ENCODE measurements around the gene ZEB2.

ZEB2 gene

DNA sequence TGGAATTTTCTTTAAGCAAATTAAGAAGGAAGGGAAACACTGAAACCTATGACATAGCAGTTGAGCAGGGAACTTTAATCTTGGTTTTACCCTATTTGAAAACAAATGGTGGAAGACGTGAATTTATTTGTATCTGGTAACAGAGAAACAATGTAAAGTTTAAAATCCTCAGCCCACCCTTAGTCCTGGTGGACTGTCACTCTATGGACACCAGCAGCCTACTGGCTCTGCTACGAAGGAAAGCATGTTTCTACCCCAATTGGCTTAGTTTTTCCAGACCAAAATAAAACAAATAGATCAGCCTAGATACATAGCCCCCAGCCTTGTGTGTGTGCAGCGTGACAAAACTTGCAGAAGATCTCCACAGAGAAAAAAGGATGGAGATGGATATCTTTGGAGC lies 7.4 kb downstream of the ZEB2 start:
- DNase-seq, result no peak

GRCh38 chr2:144511937-144512336 lies 8.0 kb downstream of the ZEB2 start:
- no peak for DNase-seq

DNA sequence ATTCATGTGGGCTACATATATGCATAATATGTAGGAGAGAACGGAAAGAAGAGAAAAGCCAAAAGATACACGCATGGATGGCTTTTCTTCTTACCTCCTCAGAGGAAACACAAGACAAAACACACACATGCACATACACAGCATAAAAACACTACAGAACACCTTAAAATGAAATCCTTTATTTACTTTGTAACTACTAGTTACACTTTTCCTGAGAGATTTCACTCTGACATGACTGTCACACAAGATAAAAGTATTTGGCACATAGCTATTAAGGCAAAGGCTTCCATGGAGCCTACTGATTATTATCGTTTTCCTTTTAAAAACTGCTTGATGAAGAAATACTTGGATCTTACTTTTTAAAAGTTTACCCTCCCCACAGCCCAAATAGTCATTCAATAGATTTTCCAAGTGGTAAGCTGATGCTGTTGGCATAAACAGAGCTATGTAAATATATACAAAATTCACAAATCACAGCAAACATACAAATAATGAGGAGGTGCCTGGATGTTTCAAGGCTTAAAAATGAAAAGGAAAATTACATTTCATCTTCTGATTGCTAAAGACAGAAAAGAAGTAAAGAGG lies 8.6 kb downstream of the ZEB2 start:
- DNase-seq, result no peak

- DNase-seq, result no peak
Observed at GRCh38 chr2:144510294-144510991, 9.5 kb downstream of the ZEB2 start.

GRCh38 chr2:144509879-144510221 lies 10.1 kb downstream of the ZEB2 start:
- no peak for DNase-seq

DNA sequence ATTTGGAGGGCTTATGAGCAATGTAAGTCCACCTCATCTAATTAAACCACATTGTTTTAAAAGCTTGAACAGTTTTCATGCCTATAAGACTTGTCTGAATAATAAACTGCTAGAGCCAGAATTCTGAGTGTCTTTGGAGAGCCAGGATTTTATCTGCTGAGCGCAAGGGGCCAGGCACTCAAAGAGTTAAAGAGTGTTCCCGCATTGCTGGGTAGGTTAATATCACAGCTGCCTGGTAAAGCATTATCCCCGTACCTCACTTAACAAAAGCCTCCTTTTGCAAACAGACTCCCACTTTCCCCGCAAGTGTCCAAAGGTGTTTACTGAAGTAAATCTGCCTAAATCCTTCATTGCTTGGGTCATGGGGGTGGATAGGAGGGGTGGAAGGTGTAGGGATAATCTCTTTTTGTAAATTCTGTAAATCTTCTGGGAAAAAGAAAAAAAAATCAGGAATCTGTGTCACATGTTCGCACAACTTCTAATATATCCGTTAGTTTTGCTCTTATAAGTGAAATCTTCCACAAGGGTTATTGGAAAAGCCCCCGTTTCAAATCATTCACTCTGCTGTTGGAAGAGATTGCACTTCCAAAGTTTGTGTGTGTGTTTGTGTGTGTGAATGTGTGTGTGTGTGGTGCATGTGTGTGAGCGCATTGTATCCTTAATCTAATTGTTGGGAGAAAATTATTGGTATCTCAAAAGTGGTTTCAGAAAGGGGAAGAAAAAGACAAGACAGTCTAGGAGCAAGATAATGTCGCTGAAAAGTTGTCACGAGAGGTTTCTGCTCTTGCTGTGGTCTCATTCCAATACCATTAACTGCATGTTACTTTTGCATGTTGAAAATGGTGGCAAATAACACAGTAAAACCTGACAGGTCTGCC lies 10.7 kb downstream of the ZEB2 start:
- DNase-seq, result no peak

DNA sequence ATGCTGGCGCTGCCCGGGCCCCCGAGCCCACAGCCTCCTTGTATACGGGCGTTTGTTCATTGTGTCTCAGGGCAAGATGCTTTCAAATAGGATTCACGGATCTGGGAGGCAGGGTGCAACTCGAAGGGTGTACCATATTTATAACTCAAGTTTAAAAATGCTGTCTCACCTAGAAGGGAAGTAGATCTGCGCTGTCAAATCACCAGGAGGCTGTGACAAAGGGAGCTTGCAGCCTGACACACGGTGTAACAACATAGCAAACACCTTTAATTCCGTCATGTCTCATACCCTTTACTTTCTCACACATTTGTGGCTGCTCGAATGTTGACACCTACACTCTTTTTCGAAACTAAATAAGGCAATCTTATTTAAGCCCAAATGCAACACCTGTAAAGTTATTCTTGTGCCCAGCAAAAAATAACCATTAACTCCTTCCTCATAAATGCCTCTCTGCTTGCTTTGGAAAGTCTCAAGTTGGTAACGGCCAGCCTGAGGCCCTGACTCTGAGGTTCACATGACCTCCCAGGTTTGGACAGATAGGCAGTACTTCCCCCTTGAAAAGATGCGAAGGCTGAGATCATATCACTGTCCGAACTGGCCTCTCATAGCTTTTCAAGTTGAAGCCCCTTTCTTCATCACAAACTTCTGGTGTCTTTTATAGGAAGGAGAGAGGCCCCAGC lies 11.6 kb downstream of the ZEB2 start:
- DNase-seq, result no peak

DNA sequence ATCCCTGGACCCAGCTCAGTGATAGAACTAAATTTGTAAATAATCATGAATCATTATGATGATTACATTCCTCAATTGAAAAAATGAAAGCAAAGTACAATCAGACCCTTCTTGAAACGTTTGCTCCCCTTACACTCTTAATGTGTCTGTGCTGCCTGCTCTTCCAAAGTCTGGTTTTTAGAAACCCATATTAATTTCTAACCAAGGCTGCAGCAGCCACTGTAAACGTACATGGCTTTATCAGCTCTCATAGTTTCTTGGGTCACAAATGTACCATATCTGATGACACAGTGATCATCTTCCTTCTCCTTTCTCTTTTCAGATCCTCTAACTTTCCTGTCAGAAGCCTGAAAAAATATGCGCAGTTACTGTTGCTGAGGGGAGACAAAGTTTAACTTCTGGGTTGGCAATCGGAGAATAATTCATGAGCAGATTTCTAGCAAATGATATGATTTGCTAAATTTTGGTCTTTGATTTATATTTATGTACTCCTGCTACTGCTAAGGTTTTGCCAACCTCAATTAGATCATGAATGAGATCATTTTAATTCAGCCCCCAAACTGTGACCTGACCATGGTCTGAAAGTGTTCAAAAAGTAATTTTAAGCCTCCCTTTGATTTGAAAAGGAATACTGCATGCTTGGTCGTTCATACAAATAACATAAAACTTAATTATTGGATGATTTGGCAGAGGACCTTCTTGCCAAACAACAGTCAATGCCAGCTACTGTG lies 12.3 kb downstream of the ZEB2 start:
- DNase-seq, result no peak

DNA sequence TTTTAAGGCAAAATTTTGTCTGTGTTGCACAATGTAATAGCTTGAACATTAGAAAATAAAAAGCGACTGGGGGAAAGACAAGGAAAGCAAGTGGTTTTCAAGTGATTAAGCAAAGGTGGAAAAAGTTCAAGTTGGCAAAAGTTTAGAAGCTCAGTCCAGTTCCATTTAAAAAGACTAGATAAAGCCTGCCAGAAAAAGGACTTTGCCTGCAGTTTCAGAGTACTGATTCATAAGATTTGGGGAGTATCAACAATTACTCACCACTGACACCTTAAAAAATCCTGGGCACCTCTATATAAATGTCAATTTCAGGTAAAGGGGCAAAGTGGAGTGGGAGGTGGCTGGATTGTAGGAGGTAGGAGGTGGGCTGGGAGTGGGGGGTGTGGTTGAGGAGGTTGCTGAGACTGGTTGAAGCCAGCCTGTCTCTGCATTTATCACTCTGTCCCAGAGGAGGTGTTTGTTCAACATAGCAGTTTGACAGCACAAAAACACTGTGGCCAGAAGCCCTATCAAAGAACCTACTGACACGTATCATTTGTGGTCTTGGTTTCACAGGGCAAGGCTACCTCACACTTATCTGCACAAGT lies 14.6 kb downstream of the ZEB2 start:
- no peak for DNase-seq

- DNase-seq, result no peak
Observed at GRCh38 chr2:144504218-144504641, 15.7 kb downstream of the ZEB2 start.

DNA sequence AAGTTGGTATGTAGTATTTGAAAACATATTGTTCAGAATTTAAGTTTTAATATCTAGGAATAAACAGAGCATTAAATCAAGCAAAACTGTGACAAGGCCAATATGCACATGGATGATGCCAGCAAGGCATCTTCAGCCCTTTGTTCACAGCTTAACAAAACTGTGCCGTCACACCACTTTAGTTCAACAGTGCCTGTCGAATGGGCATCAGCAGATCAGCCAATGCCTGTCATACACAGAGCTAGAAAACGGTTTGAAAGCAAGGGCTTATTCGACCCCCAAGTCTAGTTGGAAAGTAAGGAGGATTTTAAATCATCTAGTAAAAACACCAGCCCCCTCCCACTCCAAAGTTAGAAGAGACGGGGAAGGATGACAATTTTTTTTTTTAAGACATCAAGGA lies 16.7 kb downstream of the ZEB2 start:
- DNase-seq, result no peak

- no peak for DNase-seq
Observed at GRCh38 chr2:144502369-144502768, 17.6 kb downstream of the ZEB2 start.

- no peak for DNase-seq
Observed at GRCh38 chr2:144501627-144502026, 18.3 kb downstream of the ZEB2 start.

- DNase-seq, result no peak
Observed at GRCh38 chr2:144501118-144501517, 18.8 kb downstream of the ZEB2 start.

DNA sequence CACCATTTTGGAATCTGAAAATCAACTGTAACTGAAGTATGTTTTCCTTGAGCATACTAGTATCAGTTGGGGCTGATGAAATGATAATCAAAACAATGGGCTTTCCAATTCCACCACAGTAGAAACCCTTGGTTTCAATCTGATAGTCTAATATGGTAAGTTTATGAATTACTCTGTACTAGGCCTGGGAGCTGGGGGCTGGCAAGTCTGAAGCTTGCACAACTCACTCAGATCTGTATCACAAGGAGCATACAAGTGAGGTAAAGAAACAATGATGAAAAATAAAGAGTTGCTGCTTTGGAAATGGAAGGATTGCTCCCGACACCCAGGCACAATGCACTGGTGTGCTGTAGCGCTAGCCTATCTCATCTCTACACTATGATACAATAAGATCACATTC lies 19.4 kb downstream of the ZEB2 start:
- DNase-seq, result no peak

DNA sequence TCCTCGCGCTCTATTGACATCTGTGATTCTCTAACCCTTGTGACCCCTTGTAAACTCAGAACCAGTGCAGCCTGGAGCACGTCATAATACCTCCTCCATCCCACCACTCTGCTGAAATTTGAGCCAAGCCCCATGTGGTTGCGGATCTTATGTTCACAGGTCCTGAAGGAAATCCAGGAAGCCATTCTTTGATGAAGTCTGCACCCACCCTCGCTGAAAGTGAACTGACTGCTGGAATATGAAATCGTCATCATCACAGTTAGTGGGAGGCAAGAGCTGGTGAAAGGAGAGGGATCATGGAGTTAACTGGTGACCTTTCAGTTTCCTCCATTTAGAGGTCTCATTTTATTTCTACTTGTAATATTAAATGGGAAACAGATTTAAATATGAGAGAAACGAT lies 21.6 kb downstream of the ZEB2 start:
- no peak for DNase-seq

GRCh38 chr2:144496977-144497598 lies 22.8 kb downstream of the ZEB2 start:
- no peak for DNase-seq

GRCh38 chr2:144496092-144496976 lies 23.6 kb downstream of the ZEB2 start:
- DNase-seq, result no peak

GRCh38 chr2:144495227-144496091 lies 24.5 kb downstream of the ZEB2 start:
- no peak for DNase-seq

All from activated CD4-positive, alpha-beta T cell treated with anti-CD3 and anti-CD28 coated beads, Interleukin-2, amount 50 U/mL, for 1 hour (primary cell).